Left hindlimb (tissue), 1 donor: ENCODE measurements around the gene HSD17B12.
A peak's percentile ranks its signal among the peaks of the same experiment; 100 is the strongest.

Source experiments
- DNase-seq: peaks from one replicate; pipeline ENCODE4 v3.0.0-alpha.2; 2018

HSD17B12 gene

GRCh38 chr11:43812471-43812870 lies 131.9 kb downstream of the HSD17B12 start:
- DNase-seq = no peak

DNA sequence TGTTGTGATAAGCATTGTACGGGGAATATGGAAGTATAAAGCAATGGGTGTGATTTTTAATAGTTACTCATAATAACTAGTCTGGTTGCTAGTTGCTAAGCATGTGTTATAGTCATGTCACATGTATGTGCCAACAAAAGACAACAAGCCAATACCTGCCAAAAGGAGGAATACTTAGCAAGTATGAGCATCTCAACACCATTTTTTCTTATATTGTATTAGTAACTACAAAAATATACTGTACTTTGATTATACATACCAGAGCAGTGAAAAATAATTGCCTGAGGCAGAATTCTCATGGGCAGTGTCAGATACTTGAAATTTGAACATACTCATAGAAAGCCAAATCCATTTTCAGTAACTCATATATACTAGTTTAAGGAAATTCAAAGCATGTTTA lies 137.7 kb downstream of the HSD17B12 start:
- DNase-seq = no peak

DNA sequence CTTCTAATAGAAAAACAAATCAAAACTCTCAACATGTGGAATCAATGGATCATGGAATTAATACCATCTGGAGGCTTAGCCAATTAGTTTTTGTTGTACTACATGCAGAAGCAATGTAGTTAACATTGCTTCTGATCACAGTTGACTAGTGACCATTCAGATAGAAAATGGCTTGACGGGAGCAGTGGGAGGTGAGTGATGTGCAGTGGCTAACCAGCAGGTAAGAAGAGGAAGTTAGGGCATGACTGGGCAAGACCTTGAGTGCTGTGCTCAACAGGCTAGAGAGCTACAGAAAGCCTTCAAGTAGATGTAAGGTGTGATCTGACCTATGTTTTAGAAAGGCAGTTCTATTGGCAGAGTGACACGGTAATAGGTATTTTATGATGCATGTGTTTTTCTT lies 139.4 kb downstream of the HSD17B12 start:
- DNase-seq = no peak

- no peak for DNase-seq
These were observed 142.8 kb downstream of the HSD17B12 start for GRCh38 chr11:43823316-43823715.

DNA sequence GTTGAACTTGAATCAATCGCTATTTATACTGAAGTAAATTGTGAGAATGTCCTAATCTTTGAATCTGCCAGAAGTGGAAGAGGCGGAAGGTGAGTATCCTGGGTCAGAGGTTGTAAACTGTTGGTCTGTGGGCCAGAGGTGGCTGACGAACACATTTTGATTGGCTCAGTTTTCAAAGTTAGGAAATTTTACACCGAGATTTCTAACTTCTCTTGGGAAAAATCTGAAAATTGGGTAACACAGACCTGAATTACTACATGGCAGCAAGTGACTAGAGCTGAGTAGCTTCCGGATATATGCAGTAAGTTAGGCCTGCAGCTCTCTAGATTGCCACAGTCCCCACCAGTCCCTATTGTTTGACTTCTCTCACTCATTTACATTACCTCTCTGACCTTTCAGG lies 143.3 kb downstream of the HSD17B12 start:
- no peak for DNase-seq

- DNase-seq = no peak
These were observed 144.8 kb downstream of the HSD17B12 start for GRCh38 chr11:43825217-43825816.

- no peak for DNase-seq
These were observed 150.4 kb downstream of the HSD17B12 start for GRCh38 chr11:43830928-43831440.

DNA sequence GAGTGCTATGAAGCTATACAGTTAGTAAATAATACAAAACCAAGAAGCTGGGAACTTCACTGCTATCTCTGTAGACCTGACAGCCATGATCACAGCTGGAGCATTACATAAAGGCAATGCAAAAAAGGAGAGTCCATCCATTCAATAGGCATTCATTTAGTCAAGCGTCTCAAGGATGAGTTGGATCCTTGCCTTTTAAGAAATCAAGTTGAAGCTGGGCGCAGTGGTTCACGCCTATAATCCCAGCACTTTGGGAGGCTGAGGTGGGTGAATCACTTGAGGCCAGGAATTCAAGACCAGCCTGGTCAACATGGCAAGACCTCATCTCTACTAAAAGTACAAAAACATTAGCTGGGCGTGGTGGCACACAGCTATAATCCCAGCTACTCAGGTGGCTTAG lies 152.0 kb downstream of the HSD17B12 start:
- no peak for DNase-seq

DNA sequence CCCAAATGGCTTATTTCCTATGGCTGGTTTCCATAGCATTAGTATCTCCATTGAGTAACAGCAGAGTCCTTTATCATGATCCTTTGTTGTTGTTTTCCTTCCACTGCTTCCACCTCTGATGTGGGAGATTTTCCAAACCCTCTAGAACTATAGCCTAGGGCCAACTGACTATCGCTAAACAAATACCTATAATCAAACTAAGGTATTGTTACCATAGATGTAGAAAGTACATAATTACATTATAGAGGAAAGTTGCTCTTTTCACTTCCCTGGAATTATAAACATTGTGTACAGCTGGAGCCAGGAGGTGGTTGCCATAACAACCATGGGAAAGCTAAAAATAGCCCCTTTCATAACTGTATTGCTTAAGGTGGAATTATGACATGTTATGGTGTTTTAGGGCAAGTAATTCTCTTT lies 153.1 kb downstream of the HSD17B12 start:
- no peak for DNase-seq

DNA sequence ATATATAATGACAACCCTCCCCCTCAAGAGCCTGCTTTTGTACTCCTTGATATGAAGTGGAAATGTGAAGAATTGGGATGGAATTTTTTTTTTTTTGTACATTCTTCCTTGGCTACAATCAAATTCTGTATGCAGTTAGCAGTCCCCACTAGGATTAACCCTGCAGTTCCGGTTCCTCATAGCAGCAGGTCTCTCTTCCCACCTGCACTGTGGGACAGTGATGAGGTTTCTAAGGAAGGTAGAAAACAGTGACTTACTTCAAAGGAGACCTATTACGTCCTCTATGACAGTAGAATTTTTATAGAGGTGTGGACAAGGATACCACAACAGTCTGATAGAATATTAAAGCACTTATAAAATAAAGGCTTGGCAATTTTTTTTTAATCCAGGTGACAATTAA lies 153.7 kb downstream of the HSD17B12 start:
- DNase-seq = no peak

DNA sequence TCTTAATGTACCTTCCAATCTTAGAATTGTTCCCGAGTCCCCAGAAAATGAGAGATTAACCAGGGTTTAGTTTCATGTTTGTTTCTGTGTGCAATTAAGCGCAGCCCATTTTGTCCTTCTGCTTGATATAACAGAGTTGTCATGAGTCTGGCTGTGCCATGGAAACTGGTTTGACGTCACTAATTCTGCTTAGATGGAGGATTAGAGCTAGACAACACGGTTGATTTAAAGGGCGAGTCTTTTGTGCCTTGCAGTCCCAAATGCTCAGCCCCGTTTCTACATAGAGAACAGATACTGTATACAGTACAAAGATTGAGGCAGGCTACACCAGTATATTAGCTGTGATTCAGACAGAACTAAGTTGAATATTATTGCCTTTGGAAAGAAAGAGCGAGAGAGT lies 154.6 kb downstream of the HSD17B12 start:
- no peak for DNase-seq

GRCh38 chr11:43837879-43838278 lies 157.3 kb downstream of the HSD17B12 start:
- no peak for DNase-seq

DNA sequence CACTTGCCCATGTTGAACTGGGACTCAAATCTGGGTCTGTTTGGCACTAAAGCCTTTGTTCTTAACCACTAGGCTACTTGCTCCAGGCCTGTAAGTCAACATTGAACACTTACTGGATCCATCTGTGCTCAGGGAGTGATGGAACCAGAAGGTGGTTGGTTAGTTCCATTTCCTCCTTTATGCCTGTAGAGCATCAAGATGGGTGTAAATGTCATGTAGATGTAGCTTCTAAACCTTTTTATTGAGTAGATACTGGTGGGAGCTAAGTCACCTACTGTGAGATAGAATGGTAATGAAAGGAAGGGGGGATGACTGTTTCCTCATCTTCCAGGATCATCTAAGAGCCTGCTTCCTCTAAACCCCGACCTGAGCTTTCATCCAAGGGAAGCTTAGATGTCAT lies 161.5 kb downstream of the HSD17B12 start:
- DNase-seq = no peak

DNA sequence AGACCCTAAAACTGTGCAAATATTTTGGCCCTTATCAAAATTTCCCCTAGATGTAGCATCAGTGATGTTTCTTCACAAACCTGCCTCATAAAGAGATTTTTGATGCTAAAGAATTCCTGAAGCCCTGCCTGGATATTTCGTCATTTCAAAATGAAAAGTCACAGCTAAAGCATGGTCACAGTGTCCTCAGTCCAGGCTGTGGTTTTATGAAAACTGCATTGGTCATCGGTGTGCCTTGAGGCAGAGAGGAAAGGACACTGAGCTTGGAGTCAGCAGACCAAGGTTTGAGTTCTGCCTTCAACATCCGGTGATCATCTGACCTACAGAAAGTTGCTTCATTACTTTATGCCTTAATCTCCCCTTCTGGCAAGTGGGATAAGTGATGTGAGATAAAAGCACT lies 165.3 kb downstream of the HSD17B12 start:
- DNase-seq = no peak

GRCh38 chr11:43852057-43852636 lies 171.6 kb downstream of the HSD17B12 start:
- DNase-seq = peak; percentile 48

DNA sequence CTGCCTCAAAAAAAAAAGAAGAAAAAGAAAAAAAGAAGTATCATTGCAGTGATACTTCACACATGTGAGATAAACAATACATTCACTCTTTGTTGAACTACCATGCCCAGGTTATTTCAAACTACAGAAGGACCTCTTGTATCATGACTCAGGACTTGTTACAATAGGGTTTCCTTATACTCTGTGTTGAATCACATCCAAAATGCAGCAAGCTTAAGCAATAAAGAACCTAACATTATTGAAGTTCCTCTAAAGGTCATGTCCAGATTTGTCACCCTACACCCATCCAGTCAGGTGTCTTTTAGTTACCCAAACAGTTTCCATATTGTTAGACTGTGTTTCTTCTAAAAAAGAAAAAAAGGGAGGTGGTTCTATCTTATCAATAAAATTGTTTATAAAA lies 173.2 kb downstream of the HSD17B12 start:
- no peak for DNase-seq

GRCh38 chr11:43856993-43857392 lies 176.5 kb downstream of the HSD17B12 start:
- no peak for DNase-seq

GRCh38 chr11:43861141-43861540 lies 180.6 kb downstream of the HSD17B12 start:
- DNase-seq = no peak

GRCh38 chr11:43866520-43866919 lies 186.0 kb downstream of the HSD17B12 start:
- no peak for DNase-seq

DNA sequence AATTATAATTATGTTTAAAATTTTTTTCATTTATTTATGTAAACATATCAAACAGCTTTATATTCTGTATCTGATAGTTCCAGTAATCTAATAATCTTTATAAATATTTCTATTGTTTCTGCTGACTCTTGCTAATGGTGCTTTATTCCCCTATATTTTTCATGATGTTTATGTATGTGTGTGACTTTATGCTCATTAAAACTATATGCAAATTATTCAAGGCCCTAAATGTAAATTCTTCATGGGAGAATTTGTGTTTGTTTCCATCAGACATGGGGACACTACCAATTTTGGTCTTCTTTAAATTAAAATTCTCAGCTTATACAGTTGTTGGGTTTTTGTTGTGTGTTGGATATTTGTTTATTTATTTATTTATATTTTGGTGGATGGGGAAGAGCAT lies 186.4 kb downstream of the HSD17B12 start:
- DNase-seq = no peak

GRCh38 chr11:43868852-43869567 lies 188.5 kb downstream of the HSD17B12 start:
- DNase-seq = no peak

DNA sequence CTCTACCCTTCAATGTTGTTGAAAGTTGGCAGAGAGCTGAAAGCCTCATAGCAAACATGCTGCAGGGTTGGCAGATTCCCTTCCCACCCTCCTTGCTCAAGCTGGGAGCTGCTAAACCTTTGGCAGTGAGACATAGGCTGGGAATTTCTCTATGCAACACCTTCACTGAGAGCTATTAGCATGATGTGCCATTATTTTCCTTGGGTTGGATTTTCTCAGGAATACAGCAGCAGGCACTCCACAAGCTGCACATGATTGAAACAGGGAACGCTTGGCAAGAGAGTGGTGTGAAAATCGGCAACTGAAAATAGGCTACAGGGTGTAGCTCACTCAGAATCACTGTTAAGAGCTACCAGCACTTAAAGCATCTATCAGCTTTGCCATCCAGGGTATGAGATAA lies 190.5 kb downstream of the HSD17B12 start:
- DNase-seq = no peak

DNA sequence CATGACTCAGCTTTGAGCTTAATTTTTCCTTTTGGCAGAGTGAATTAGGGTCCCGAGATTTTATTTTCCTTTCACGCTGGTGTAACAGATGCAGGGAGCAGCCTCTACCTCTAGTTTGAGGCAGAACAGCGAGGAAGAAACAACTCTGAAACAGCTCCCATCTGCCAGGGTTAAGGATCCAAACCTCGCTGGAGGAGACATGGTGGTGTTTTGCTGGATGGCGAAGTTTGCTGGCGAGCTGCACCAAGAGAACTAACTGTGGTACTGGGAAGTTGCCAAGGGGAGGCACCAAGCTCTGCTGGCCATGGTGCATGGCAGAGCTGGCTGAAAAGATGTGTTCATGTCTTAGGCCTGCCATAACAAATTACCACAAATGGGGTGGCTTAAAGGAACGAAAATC lies 192.5 kb downstream of the HSD17B12 start:
- no peak for DNase-seq

GRCh38 chr11:43874078-43874477 lies 193.5 kb downstream of the HSD17B12 start:
- no peak for DNase-seq
